T47D (cell line): ENCODE data around the gene STIP1.
A peak's percentile ranks its signal among the peaks of the same experiment; 100 is the strongest.
"Not testable (repeated sequence)": the region's sequence is repeated elsewhere in the genome, so short reads cannot be mapped to it uniquely, and the experiment has no call there.

Source experiments
- DNase-seq, 2 experiments: peaks; one replicate each; pipeline versions ENCODE4 v3.0.0 to v3.0.0-alpha.2; 2011 to 2012; ENCODE audit warnings: low read depth in 1 of 2, low spot score in 1 of 2
- JUND ChIP-seq: IDR thresholded peaks from 2 replicates; pipeline ENCODE4 v1.6.1; 2012; ENCODE audit warnings: low read depth
- in situ Hi-C: cut with HindIII; loops from 2 replicates; pipeline ENCODE4 v1.10.0; 2016; ENCODE audit warnings: low sequenced_read_pairs, low pct_unique_long_range_greater_than_20kb

The STIP1 gene

GRCh38 chr11:64244966-64245365 is 59.0 kb downstream of the STIP1 start:
- in situ Hi-C loops, result no loop called here
- TF ChIP-seq JUND, result no peak
- no peak for DNase-seq

GRCh38 chr11:64245401-64245796 is 59.4 kb downstream of the STIP1 start:
- DNase-seq, result peak in 1 of 2 experiments; percentile 51
- TF ChIP-seq JUND, result no peak
- in situ Hi-C loops, result no loop called here

- in situ Hi-C loops, result no loop called here
- peak; percentile 67 to 81 for DNase-seq
- no peak for TF ChIP-seq JUND
Measured at GRCh38 chr11:64245797-64246620, 60.0 kb downstream of the STIP1 start.

GRCh38 chr11:64246621-64246870 is 60.6 kb downstream of the STIP1 start:
- in situ Hi-C loops, DNase-seq: not testable (repeated sequence)

- TF ChIP-seq JUND, result no peak
- in situ Hi-C loops, result no loop called here
Measured at GRCh38 chr11:64246871-64247728, 61.1 kb downstream of the STIP1 start, which contains the start of gene PPP1R14B. TSS of gene PPP1R14B (minus strand) at chr11:64246943. CDS start at chr11:64246673, 270 bp downstream.

GRCh38 chr11:64247729-64248531 is 62.0 kb downstream of the STIP1 start:
- no peak for TF ChIP-seq JUND
- no peak for DNase-seq
- in situ Hi-C loops, result no loop called here

More at GRCh38 chr11:64246871-64247728, 61.1 kb downstream of the STIP1 start, which contains the start of gene PPP1R14B:
- DNase-seq, result peak; percentile 94 to 95

- TF ChIP-seq JUND, result no peak
- no peak for DNase-seq
- in situ Hi-C loops, result no loop called here
Measured at GRCh38 chr11:64248578-64248977, 62.6 kb downstream of the STIP1 start.

- in situ Hi-C loops, result no loop called here
- TF ChIP-seq JUND, result no peak
- DNase-seq, result no peak
Measured at GRCh38 chr11:64249038-64249437, 63.1 kb downstream of the STIP1 start.

GRCh38 chr11:64249563-64250414 is 63.8 kb downstream of the STIP1 start:
- DNase-seq, result no peak
- in situ Hi-C loops, result no loop called here
- TF ChIP-seq JUND, result no peak

- in situ Hi-C loops, result no loop called here
- DNase-seq, result peak in 1 of 2 experiments; percentile 45
- TF ChIP-seq JUND, result no peak
Measured at GRCh38 chr11:64250415-64251015, 64.5 kb downstream of the STIP1 start.

GRCh38 chr11:64251016-64251752 is 65.2 kb downstream of the STIP1 start, which contains the start of gene PLCB3:
TSS of gene PLCB3 (plus strand) at chr11:64251530. CDS start at chr11:64251650, 120 bp downstream.
- TF ChIP-seq JUND, result no peak
- DNase-seq, result peak; percentile 72 to 80
- in situ Hi-C loops, result no loop called here
